Ovary (tissue), 9 donors: ENCODE measurements around the gene ABCG2. TPM values are rescaled to one million over a fixed set of nuclear protein-coding genes. Genes with fewer than 3 reads are reported as not detected.
"Not testable (repeated sequence)": the region's sequence is repeated elsewhere in the genome, so short reads cannot be mapped to it uniquely, and the experiment has no call there.

Experiments
- DNase-seq, 5 donors: peaks; one replicate each; pipeline ENCODE4 v3.0.0-alpha.2; 2019 to 2020
- H3K27ac ChIP-seq, 2 donors: fragments of 200-600 bp; one replicate each; pipeline versions ENCODE4 v1.5.1 to v1.8.0; 2019 to 2022
- H3K27me3 ChIP-seq: fragments of 200-600 bp; one replicate; pipeline ENCODE4 v1.8.0; 2022
- H3K36me3 ChIP-seq: fragments of 200-600 bp; sonication (generic); one replicate; pipeline ENCODE4 v1.5.1; 2019
- H3K4me1 ChIP-seq: one replicate; pipeline ENCODE4 v1.8.1; 2013; ENCODE audit warnings: mild to moderate bottlenecking, moderate library complexity; ENCODE audit not compliant: insufficient read depth
- H3K4me3 ChIP-seq: fragments of 200-600 bp; sonication (generic); one replicate; pipeline ENCODE4 v1.5.1; 2017
- H3K9me3 ChIP-seq, 2 donors: fragments of 200-600 bp in 1 of 2; sonication (generic) in 1 of 2; one replicate each; pipeline versions ENCODE4 v1.5.1 to v1.8.1; 2013 to 2019; ENCODE audit warnings: mild to moderate bottlenecking in 1 of 2, moderate library complexity in 1 of 2
- EP300 ChIP-seq: sonication (generic); formaldehyde crosslinking; IDR thresholded peaks from one replicate; pipeline ENCODE4 v1.6.1; 2017; ENCODE audit warnings: antibody characterized with exemption
- POLR2A ChIP-seq: fragments of 450-650 bp; IDR thresholded peaks from one replicate; pipeline ENCODE4 v1.6.1; 2017; ENCODE audit warnings: antibody characterized with exemption, mild to moderate bottlenecking, moderate library complexity
- WGBS, 3 donors: extraction: QIAGEN DNeasy Blood & Tissue Kit in 1 of 3; methylation state at CpG; one replicate each; pipeline versions ENCODE4 v1.1.5 to v1.1.7; 2013 to 2017; 5-methylcytosine and 5-hydroxymethylcytosine counted together
- intact Hi-C, 4 donors: fragments of 100-400 bp; cut with DNase I; formaldehyde crosslinking; loops; one replicate each; pipeline versions ENCODE4 v1.11.0 to v1.15.1; 2022 to 2023
- polyA plus RNA-seq, 2 donors: library from polyadenylated mRNA; stranded (reverse); fragments of 200-250 nt in 1 of 2; fragments of 350-450 nt in 1 of 2; fragmentation: Illumina TruSeq in 1 of 2; extraction: RNeasy Lipid Tissue Mini Kit (QIAGEN cat#74804) in 1 of 2; gene quantifications; one replicate each; pipeline ENCODE4 v1.2.3, GENCODE V29; 2013 to 2014
- total RNA-seq, 7 donors: library from RNA; depleted of rRNA in 2 of 7; stranded (reverse); fragments of >200 nt in 2 of 7; fragmentation: NEBNext Ultra II Directional in 3 of 7; extraction: Animal tissue kit (Norgen Biotek cat#: 25700) in 3 of 7; gene quantifications; one replicate each; pipeline versions ENCODE4 v1.1.0 to v1.2.4, GENCODE V29; 2016 to 2023
- TF ChIP-seq, protein P1 (sequence below), 3 donors: fragments of 450-650 bp in 2 of 3; fragments of 200-600 bp in 1 of 3; IDR thresholded peaks; one replicate each; pipeline versions ENCODE4 v1.5.1 to v1.8.0; 2016 to 2022; ENCODE audit warnings: antibody characterized with exemption in 3 of 3, mild to moderate bottlenecking in 1 of 3
- donor health status: DM: no; HTN: no; CAD: no; lungs with moderate emphysema.
- donor health status: DM: no; HTN: no; CAD: no.
- donor health status: Bipolar disorder and iron deficiency.
- donor health status: DM: yes; HTN: yes; CAD: no.
- donor health status: DM: no; HTN: no; CAD: no.
- donor health status: DM: yes; HTN: yes; CAD: no.

Gene ABCG2
- total and polyA plus RNA-seq, 9 donors: 4.4 to 20.1 (median 6.7) TPM

DNA sequence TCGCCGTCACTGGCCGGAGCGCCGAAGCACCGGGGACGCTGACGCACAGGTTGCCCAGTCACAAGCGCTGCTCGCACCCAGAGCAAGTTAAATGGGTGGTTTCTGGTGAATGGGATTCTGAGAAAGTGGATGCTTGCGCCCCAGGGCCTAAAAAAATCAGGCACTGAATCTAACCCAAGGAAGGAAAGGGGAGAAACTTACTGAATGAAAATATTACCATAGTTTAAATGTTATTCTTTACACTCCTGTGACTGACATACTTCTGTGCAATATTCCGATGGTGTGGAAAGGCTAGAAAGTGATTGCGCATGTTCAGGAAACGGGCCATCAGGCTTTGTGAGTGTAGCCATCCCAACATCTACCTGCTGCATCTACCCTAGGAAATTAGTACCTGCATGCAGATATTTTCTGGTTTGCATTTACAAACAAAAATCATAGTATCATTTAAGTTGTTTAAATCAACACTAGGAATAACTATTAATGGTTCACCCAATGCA is 838 bp upstream of the ABCG2 start:
- Histone ChIP-seq H3K27ac (no peak overlapping the region), H3K36me3 (no peaks in the 10 kb centered on the region), H3K9me3 (no peaks in the 10 kb centered on the region), H3K4me1 (peaks cover 1% of the 10 kb centered on the region), H3K4me3 (peak overlapping the region; percentile 66), H3K27me3 (no peaks in the 10 kb centered on the region)
- 42 to 46% (median 45%) methylated on average over 14 of the region's 14 CpGs for WGBS, 3 donors
- intact Hi-C loops: no loop called here
- TF ChIP-seq, protein P1, sequence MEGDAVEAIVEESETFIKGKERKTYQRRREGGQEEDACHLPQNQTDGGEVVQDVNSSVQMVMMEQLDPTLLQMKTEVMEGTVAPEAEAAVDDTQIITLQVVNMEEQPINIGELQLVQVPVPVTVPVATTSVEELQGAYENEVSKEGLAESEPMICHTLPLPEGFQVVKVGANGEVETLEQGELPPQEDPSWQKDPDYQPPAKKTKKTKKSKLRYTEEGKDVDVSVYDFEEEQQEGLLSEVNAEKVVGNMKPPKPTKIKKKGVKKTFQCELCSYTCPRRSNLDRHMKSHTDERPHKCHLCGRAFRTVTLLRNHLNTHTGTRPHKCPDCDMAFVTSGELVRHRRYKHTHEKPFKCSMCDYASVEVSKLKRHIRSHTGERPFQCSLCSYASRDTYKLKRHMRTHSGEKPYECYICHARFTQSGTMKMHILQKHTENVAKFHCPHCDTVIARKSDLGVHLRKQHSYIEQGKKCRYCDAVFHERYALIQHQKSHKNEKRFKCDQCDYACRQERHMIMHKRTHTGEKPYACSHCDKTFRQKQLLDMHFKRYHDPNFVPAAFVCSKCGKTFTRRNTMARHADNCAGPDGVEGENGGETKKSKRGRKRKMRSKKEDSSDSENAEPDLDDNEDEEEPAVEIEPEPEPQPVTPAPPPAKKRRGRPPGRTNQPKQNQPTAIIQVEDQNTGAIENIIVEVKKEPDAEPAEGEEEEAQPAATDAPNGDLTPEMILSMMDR (IDR thresholded peaks at IDR 0.05): no peak
- TF ChIP-seq EP300: no peak
- TF ChIP-seq POLR2A: no peak
- DNase-seq: no peak

DNA sequence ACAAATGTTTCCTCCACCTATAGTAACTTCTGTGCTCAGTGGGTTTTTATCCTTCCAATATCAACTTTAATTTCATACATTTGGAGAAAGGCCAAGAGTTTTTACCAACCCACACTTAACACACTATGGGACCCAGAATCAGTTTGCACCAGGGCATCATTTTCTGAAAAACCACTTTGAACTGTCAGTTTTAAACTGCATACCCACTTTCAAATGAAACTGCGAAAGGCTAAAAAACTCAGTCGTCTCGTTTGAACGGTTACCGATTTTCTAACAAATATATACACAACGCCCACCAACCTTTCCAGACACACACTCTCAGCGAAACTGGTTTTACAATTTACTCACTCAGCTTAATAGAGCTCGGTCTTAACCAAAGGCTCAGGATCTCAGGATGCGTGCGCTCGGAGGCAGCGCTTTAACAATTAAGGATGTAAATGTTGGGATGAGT is 376 bp downstream of the ABCG2 start:
- Histone ChIP-seq H3K27ac (no peak overlapping the region), H3K36me3 (no peaks in the 10 kb centered on the region), H3K27me3 (no peaks in the 10 kb centered on the region), H3K4me1 (peaks cover 1% of the 10 kb centered on the region), H3K4me3 (peak overlapping the region; percentile 66), H3K9me3 (no peaks in the 10 kb centered on the region)
- intact Hi-C loops: no loop called here
- TF ChIP-seq POLR2A (no peak), EP300 (no peak)
- TF ChIP-seq, protein P1 (IDR thresholded peaks at IDR 0.05): no peak
- DNase-seq: no peak
- WGBS, 3 donors: 5 to 11% (median 9%) methylated on average over 12 of the region's 12 CpGs

DNA sequence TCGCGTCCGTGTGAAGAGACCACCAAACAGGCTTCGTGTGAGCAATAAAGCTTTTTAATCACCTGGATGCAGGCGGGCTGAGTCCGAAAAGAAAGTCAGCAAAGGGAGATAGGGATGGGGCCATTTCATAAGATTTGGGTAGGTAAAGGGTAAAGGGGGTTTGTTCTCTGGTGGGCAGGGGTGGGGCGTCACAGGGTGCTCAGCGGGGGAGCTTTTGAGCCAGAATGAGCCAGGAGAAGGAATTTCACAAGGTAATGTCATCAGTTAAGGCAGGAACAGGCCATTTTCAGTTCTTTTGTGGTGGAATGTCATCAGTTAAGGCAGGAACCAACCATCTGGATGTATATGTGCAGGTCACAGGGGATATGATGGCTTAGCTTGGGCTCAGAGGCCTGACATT is 6.1 kb downstream of the ABCG2 start:
- intact Hi-C loops, DNase-seq, H3K27me3 ChIP-seq, H3K4me1 ChIP-seq, H3K27ac ChIP-seq, H3K36me3 ChIP-seq, H3K9me3 ChIP-seq, H3K4me3 ChIP-seq: not testable (repeated sequence)
- 95 to 97% (median 96%) methylated on average over 8 of the region's 8 CpGs for WGBS, 3 donors

DNA sequence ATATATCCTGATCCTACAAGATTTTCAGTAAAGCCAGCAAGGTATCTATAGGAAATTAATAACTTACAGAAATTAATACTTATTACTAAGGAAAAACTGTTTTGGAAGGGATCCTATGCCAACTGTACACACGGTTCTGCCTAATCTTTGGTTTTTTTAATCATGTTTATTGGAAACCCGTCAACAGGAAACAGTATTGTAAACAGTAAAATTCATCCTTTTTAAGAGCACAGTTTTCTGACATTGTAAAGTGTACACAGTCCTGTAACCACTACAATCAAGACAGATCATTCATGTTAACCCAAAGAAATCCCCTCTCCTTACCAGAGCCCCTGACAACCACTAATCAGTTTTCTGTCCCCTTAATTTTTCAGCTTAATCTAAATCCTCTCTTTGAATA is 9.9 kb downstream of the ABCG2 start:
- DNase-seq: no peak
- WGBS, 3 donors: 9 to 30% (median 17%) methylated on average over 2 of the region's 2 CpGs
- no peaks in the 10 kb centered on the region for H3K36me3 ChIP-seq
- TF ChIP-seq, protein P1 (IDR thresholded peaks at IDR 0.05): no peak
- TF ChIP-seq EP300 (no peak), POLR2A (no peak)
- intact Hi-C loops: no loop called here
- H3K9me3 ChIP-seq: no peaks in the 10 kb centered on the region
- H3K27me3 ChIP-seq: no peaks in the 10 kb centered on the region
- no peak overlapping the region for H3K27ac ChIP-seq
- no peak overlapping the region for H3K4me3 ChIP-seq
- H3K4me1 ChIP-seq: no peaks in the 10 kb centered on the region

DNA sequence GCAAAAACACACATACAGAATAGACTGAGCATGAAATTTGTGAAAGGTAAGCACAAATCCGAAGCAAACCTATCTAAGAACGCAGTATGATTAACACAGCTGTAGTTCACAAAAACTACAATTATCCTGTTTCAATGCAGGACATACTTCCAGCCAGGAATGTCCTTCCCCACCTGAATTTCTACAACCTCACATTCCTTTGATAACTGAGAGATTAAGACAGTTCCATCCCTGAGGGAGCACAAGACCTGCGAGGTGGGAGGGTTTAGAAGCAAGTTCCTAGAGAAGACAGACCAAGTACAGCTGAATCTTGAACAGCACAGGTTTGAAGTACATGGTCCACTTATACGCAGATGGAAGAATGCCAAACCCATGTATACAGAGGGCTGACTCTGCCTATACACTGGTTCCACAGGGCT is 10.6 kb downstream of the ABCG2 start:
- Histone ChIP-seq H3K4me3 (no peak overlapping the region), H3K27me3 (no peaks in the 10 kb centered on the region), H3K4me1 (no peaks in the 10 kb centered on the region), H3K36me3 (no peaks in the 10 kb centered on the region), H3K9me3 (no peaks in the 10 kb centered on the region), H3K27ac (no peak overlapping the region)
- WGBS, 3 donors: 66 to 77% (median 73%) methylated on average over 4 of the region's 4 CpGs
- intact Hi-C loops: no loop called here
- DNase-seq: no peak
- TF ChIP-seq, protein P1 (IDR thresholded peaks at IDR 0.05): no peak
- TF ChIP-seq EP300 (no peak), POLR2A (no peak)
